ENCODE results near the gene ANKRD66.
"Not testable (repeated sequence)": the region's sequence is repeated elsewhere in the genome, so short reads cannot be mapped to it uniquely, and the experiment has no call there.

The ANKRD66 gene

GRCh38 chr6:46756469-46757213 lies 9.9 kb downstream of the ANKRD66 start:
- no peak for DNase-seq

GRCh38 chr6:46757214-46757596 lies 10.5 kb downstream of the ANKRD66 start:
- DNase-seq = no peak

GRCh38 chr6:46758960-46759753 lies 12.4 kb downstream of the ANKRD66 start:
- DNase-seq = no peak

GRCh38 chr6:46760925-46761324 lies 14.2 kb downstream of the ANKRD66 start:
- no peak for DNase-seq

- DNase-seq = no peak
Measured at GRCh38 chr6:46763466-46763865, 16.7 kb downstream of the ANKRD66 start.

GRCh38 chr6:46764280-46764679 lies 17.5 kb downstream of the ANKRD66 start:
- not testable (repeated sequence) for DNase-seq

- DNase-seq = no peak
Measured at GRCh38 chr6:46764961-46765360, 18.2 kb downstream of the ANKRD66 start.

GRCh38 chr6:46772016-46772415 lies 25.3 kb downstream of the ANKRD66 start:
- no peak for DNase-seq

GRCh38 chr6:46772762-46773161 lies 26.0 kb downstream of the ANKRD66 start:
- no peak for DNase-seq

- no peak for DNase-seq
Measured at GRCh38 chr6:46773201-46773855, 26.6 kb downstream of the ANKRD66 start.

GRCh38 chr6:46774736-46775135 lies 28.0 kb downstream of the ANKRD66 start:
- not testable (repeated sequence) for DNase-seq

GRCh38 chr6:46776070-46776712 lies 29.5 kb downstream of the ANKRD66 start:
- DNase-seq = no peak

- DNase-seq = no peak
Measured at GRCh38 chr6:46777476-46778346, 31.0 kb downstream of the ANKRD66 start.

GRCh38 chr6:46781478-46782378 lies 35.0 kb downstream of the ANKRD66 start:
- no peak for DNase-seq

GRCh38 chr6:46784535-46784934 lies 37.8 kb downstream of the ANKRD66 start:
- no peak for DNase-seq

GRCh38 chr6:46787871-46788540 lies 41.3 kb downstream of the ANKRD66 start:
- no peak for DNase-seq

- DNase-seq = no peak
Measured at GRCh38 chr6:46788791-46789190, 42.1 kb downstream of the ANKRD66 start.

- DNase-seq = no peak
Measured at GRCh38 chr6:46789434-46790354, 43.0 kb downstream of the ANKRD66 start.

GRCh38 chr6:46790355-46790874 lies 43.7 kb downstream of the ANKRD66 start:
- no peak for DNase-seq
